CD14-positive monocyte (primary cell): ENCODE data around the gene ZCCHC14. TPM values are rescaled to one million over a fixed set of nuclear protein-coding genes. Genes with fewer than 3 reads are reported as not detected.

Experiments
- DNase-seq, 3 donors: peaks; one replicate each; pipeline ENCODE4 v3.0.0-alpha.2; 2011 to 2022
- H2AFZ ChIP-seq: 2 replicates; pipeline ENCODE4 v1.6.0; 2012; ENCODE audit warnings: mild to moderate bottlenecking, low read depth, low read length, inconsistent platforms; ENCODE audit not compliant: insufficient read depth, poor library complexity, severe bottlenecking
- H3K27ac ChIP-seq, 2 donors: 1 replicate in 1 of 2; 2 replicates in 1 of 2; pipeline ENCODE4 v1.5.1; 2012 to 2013; ENCODE audit warnings: low read length in 2 of 2, control low read depth in 1 of 2, inconsistent platforms in 1 of 2, low read depth in 1 of 2, mild to moderate bottlenecking in 1 of 2
- H3K27me3 ChIP-seq, 2 donors: one replicate each; pipeline versions ENCODE4 v1.6.0 to v1.6.1; 2011 to 2013; ENCODE audit warnings: low read length in 2 of 2; ENCODE audit not compliant: control insufficient read depth in 2 of 2, insufficient read depth in 2 of 2
- H3K36me3 ChIP-seq, 2 donors: replicated peaks in 1 of 2; 1 replicate in 1 of 2; 2 replicates in 1 of 2; pipeline versions ENCODE4 v1.5.1 to v1.6.1; 2012 to 2013; ENCODE audit warnings: low read length in 2 of 2, control low read depth in 1 of 2, inconsistent platforms in 1 of 2, mild to moderate bottlenecking in 1 of 2; ENCODE audit not compliant: insufficient read depth in 2 of 2, control insufficient read depth in 1 of 2
- H3K4me1 ChIP-seq, 2 donors: 1 replicate in 1 of 2; 2 replicates in 1 of 2; pipeline versions ENCODE4 v1.5.1 to v1.6.1; 2012 to 2013; ENCODE audit warnings: low read length in 2 of 2, control low read depth in 1 of 2, inconsistent platforms in 1 of 2, mild to moderate bottlenecking in 1 of 2, moderate library complexity in 1 of 2; ENCODE audit not compliant: insufficient read depth in 2 of 2, control insufficient read depth in 1 of 2
- H3K4me2 ChIP-seq: replicated peaks from 2 replicates; pipeline ENCODE3; 2012; ENCODE audit warnings: low read length, moderate library complexity, mild to moderate bottlenecking; ENCODE audit not compliant: poor library complexity, severe bottlenecking; ENCODE audit errors: extremely low read depth
- H3K4me3 ChIP-seq, 3 experiments: fragments of 200-600 bp in 1 of 3; sonication (generic) in 1 of 3; replicated peaks in 1 of 3; 1 replicate in 2 of 3; 2 replicates in 1 of 3; pipeline ENCODE4 v1.5.1; 2011 to 2013; ENCODE audit warnings: low read length in 3 of 3, mild to moderate bottlenecking in 3 of 3, control low read depth in 2 of 3, low read depth in 2 of 3, inconsistent platforms in 1 of 3, moderate library complexity in 1 of 3
- H3K79me2 ChIP-seq: 2 replicates; pipeline ENCODE4 v1.6.0; 2012; ENCODE audit warnings: mild to moderate bottlenecking, control low read depth, inconsistent platforms, low read length, moderate library complexity; ENCODE audit not compliant: insufficient read depth
- H3K9ac ChIP-seq: 2 replicates; pipeline ENCODE4 v1.6.0; 2017; ENCODE audit warnings: low read length, mild to moderate bottlenecking; ENCODE audit not compliant: insufficient read depth, poor library complexity, severe bottlenecking
- H3K9me3 ChIP-seq, 2 donors: replicated peaks in 1 of 2; 1 replicate in 1 of 2; 2 replicates in 1 of 2; pipeline versions ENCODE4 v1.5.1 to v1.6.1; 2012 to 2013; ENCODE audit warnings: low read length in 2 of 2, control low read depth in 1 of 2; ENCODE audit not compliant: control insufficient read depth in 1 of 2, insufficient read depth in 1 of 2
- H4K20me1 ChIP-seq: 2 replicates; pipeline ENCODE4 v1.6.0; 2012; ENCODE audit warnings: mild to moderate bottlenecking, low read length, control low read depth, moderate library complexity; ENCODE audit not compliant: insufficient read depth
- H3K27ac Mint-ChIP-seq, 7 donors: one replicate each; pipeline ENCODE4 v1.8.0; 2020; ENCODE audit warnings: mild to moderate bottlenecking in 7 of 7, mixed read lengths in 7 of 7, moderate library complexity in 6 of 7, inconsistent platforms in 2 of 7
- H3K27me3 Mint-ChIP-seq, 3 donors: one replicate each; pipeline ENCODE4 v1.8.0; 2021 to 2022; ENCODE audit warnings: low read depth in 3 of 3, mild to moderate bottlenecking in 3 of 3, mixed read lengths in 3 of 3, moderate library complexity in 3 of 3, inconsistent platforms in 1 of 3
- H3K36me3 Mint-ChIP-seq, 2 donors: one replicate each; pipeline ENCODE4 v1.8.0; 2020; ENCODE audit warnings: mixed read lengths in 2 of 2, inconsistent platforms in 1 of 2, mild to moderate bottlenecking in 1 of 2
- H3K4me1 Mint-ChIP-seq: one replicate; pipeline ENCODE4 v1.8.0; 2020; ENCODE audit warnings: mild to moderate bottlenecking, mixed read lengths
- H3K4me3 Mint-ChIP-seq, 2 donors: one replicate each; pipeline ENCODE4 v1.8.0; 2020; ENCODE audit warnings: mild to moderate bottlenecking in 2 of 2, mixed read lengths in 2 of 2, moderate library complexity in 1 of 2
- H3K9me3 Mint-ChIP-seq, 7 donors: one replicate each; pipeline ENCODE4 v1.8.0; 2020 to 2022; ENCODE audit warnings: mixed read lengths in 7 of 7, mild to moderate bottlenecking in 6 of 7, moderate library complexity in 6 of 7, inconsistent platforms in 2 of 7
- CTCF ChIP-seq: fragments of 200-600 bp; IDR thresholded peaks from one replicate; pipeline ENCODE4 v1.8.0; 2022; ENCODE audit warnings: antibody characterized with exemption, mild to moderate bottlenecking
- WGBS: methylation state at CpG from one replicate; pipeline ENCODE4 v1.1.5; 2013; ENCODE audit warnings: missing lambda C conversion rate; ENCODE audit not compliant: insufficient coverage; 5-methylcytosine and 5-hydroxymethylcytosine counted together
- intact Hi-C, 2 donors: fragments of 100-400 bp; cut with micrococcal nuclease; formaldehyde crosslinking; loops; one replicate each; pipeline versions ENCODE4 v1.15.0 to v1.15.1; 2023
- polyA plus RNA-seq, 3 donors: library from polyadenylated mRNA; depleted of rRNA in 1 of 3; unstranded in 2 of 3; stranded (reverse) in 1 of 3; fragments of 300-500 nt in 2 of 3; fragments of >200 nt in 1 of 3; fragmentation: Illumina TruSeq in 2 of 3; gene quantifications; 1 replicate in 2 of 3; 2 replicates in 1 of 3; pipeline ENCODE4 v1.2.3, GENCODE V29; 2012 to 2021

Gene ZCCHC14
- polyA plus RNA-seq, 3 donors, result 0.11 to 4.0 (median 0.22) TPM

- no peak for TF ChIP-seq CTCF
- Mint-ChIP-seq H3K4me3 (no peak overlapping the region), H3K4me1 (no peaks in the 10 kb centered on the region), H3K36me3 (peaks cover 29 to 42% of the 10 kb centered on the region in 2 donors), H3K27ac (no peak overlapping the region), H3K9me3 (peaks cover 0 to 2% (median 0%) of the 10 kb centered on the region in 7 donors), H3K27me3 (peaks cover 0 to 2% (median 0%) of the 10 kb centered on the region in 3 donors)
- WGBS, result 100% methylated on average over 4 of the region's 7 CpGs
- no peak overlapping the region for H3K4me3 ChIP-seq
- no peaks in the 10 kb centered on the region for H3K27me3 ChIP-seq
- H4K20me1 ChIP-seq, result no peaks in the 10 kb centered on the region
- no peak overlapping the region for H3K4me2 ChIP-seq
- no peaks in the 10 kb centered on the region for H3K9me3 ChIP-seq
- no peaks in the 10 kb centered on the region for H3K4me1 ChIP-seq
- peaks cover 4 to 37% of the 10 kb centered on the region in 2 donors for H3K36me3 ChIP-seq
- no peaks in the 10 kb centered on the region for H3K79me2 ChIP-seq
- no peak overlapping the region for H2AFZ ChIP-seq
- intact Hi-C loops, result no loop called here
- H3K27ac ChIP-seq, result no peak overlapping the region
- no peak for DNase-seq
- no peak overlapping the region for H3K9ac ChIP-seq
Measured at GRCh38 chr16:87445486-87445885, 47.3 kb downstream of the ZCCHC14 start.

GRCh38 chr16:87443964-87444363, 48.9 kb downstream of the ZCCHC14 start:
- Histone ChIP-seq H3K4me3 (no peak overlapping the region), H3K27me3 (no peaks in the 10 kb centered on the region), H3K9ac (no peak overlapping the region), H3K79me2 (no peaks in the 10 kb centered on the region), H3K27ac (no peak overlapping the region), H3K36me3 (peaks cover 4 to 33% of the 10 kb centered on the region in 2 donors), H3K4me2 (no peak overlapping the region), H2AFZ (no peak overlapping the region), H4K20me1 (no peaks in the 10 kb centered on the region), H3K4me1 (no peaks in the 10 kb centered on the region), H3K9me3 (no peaks in the 10 kb centered on the region)
- WGBS, result no CpG with 5 or more reads among the region's 3 CpGs
- Mint-ChIP-seq H3K4me1 (no peaks in the 10 kb centered on the region), H3K27me3 (no peaks in the 10 kb centered on the region), H3K36me3 (peaks cover 26 to 38% of the 10 kb centered on the region in 2 donors), H3K4me3 (no peak overlapping the region), H3K9me3 (peaks cover 0 to 2% (median 0%) of the 10 kb centered on the region in 7 donors), H3K27ac (no peak overlapping the region)
- no peak for DNase-seq
- intact Hi-C loops, result no loop called here
- no peak for TF ChIP-seq CTCF
